GM21619 (cell line): ENCODE measurements around the gene IL1B.

Experiments used
- ATAC-seq: cut with Tn5 transposase; IDR thresholded peaks from one replicate; pipeline ENCODE4 v1.9.1; 2021; ENCODE audit not compliant: unreplicated experiment

IL1B gene

DNA sequence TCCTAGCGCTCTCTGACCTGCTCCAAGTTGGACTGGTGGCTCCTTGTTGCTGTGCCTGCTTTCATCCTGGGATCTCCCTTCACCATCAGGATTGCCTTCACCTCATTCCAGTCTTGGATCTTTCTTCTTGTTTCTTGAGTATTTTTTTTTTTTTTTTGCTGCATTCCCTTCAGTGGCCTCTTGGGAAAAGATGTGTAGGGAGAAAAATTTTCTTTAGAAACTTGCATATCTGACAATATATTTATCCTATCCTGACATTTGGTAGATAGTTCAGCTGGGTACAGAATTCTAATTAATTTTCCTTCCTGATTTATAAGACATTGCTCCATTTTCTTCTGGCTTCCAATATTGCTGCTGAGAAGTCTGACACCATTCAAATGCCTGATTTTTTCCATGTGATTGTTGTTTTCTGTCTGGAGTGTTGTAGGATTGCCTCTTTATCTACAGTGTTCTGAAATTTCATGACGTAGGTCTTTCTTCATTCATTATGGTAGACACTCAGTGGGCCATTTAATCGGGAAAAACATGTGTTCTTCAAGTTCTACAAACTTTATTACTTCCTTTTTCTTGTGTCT is 29.3 kb downstream of the IL1B start:
- no peak for ATAC-seq

DNA sequence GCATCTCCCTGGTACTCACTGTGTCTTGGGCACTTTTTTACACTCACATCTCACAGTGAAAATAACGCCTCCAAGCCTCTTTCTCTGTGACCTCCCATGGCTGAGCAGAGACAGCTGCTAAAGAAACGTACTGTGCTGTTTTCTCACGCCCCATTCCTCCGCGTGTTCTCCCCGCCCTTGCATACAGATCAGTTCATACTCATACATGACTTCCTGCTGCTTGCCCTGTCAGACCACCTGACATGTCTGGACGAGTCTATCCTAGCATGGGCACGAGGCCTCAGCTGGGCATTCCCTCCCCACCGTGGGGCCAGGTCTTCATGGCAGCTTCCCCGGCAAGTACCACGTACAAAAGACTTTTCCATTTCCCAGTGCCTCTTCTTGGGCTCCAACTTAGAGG is 31.0 kb downstream of the IL1B start:
- ATAC-seq = peak; percentile 50

DNA sequence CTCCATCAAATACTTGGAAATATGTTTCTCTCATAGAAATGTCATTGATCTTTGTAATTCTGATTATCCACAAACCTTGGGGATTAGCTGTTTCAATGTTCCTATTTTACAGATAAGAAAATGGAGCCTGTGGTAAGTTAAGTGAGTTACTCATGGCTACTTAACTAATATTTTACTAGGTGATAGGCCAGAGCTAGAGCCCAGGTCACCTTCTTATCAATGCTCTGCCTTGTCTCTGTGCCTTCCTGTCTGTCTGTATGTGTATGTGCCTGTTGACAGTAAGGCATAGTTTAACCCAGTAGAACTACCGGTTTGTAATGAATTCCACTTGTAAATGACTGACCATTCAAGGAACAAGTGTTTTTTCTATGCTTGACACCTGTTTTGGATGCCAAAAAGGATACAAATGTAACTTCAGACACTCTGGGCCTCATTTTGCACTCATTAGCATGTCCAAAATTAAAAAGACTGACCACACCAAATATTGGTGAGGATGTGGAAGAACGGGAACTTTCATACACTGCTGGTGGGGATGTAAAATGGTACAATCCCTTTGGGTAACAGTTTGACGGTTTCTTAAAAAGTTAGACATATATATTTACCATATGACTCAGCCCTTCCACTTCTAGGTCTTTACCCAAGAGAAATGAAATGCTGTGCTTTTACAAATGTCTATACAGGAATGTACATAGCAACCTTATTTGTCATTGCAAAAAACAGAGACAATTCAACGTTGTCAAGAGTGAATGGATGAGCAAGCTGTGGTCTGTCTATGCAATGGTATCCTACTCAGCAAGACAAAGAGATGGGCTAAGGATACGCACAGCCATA is 32.7 kb downstream of the IL1B start:
- ATAC-seq = peak; percentile 52

DNA sequence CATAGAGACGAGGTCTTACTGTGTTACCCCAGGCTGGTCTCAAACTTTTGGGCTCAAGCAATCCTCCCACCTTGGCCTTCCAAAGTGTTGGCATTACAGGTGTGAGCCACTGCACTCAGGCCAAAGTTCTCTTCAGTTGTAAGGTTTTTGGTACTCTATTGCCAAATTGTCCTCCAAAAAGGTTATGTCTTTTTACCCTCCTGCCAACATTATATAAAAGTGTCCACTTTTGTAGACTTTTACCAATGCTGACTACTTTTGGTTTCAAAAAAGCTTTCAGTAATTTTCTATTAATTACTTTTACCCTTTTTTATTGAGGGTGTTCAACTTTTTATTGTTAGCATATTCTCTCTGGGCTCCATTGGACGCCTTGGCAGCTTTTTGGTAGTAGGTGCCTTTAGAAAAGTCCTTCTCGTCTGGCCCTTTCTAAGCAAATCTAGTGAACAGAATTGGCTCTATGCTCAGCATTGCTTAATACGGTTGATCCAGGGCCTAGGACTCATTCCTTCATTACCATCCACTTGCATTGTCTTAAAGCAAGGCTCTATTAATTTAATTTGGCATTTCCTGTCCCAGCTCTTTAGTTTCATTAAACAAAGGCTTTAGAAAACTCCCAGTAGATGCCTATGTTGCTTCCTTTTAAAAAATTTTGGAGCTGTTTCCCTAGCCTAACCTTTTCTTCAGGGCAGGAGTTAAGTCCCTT is 35.5 kb downstream of the IL1B start:
- no peak for ATAC-seq

DNA sequence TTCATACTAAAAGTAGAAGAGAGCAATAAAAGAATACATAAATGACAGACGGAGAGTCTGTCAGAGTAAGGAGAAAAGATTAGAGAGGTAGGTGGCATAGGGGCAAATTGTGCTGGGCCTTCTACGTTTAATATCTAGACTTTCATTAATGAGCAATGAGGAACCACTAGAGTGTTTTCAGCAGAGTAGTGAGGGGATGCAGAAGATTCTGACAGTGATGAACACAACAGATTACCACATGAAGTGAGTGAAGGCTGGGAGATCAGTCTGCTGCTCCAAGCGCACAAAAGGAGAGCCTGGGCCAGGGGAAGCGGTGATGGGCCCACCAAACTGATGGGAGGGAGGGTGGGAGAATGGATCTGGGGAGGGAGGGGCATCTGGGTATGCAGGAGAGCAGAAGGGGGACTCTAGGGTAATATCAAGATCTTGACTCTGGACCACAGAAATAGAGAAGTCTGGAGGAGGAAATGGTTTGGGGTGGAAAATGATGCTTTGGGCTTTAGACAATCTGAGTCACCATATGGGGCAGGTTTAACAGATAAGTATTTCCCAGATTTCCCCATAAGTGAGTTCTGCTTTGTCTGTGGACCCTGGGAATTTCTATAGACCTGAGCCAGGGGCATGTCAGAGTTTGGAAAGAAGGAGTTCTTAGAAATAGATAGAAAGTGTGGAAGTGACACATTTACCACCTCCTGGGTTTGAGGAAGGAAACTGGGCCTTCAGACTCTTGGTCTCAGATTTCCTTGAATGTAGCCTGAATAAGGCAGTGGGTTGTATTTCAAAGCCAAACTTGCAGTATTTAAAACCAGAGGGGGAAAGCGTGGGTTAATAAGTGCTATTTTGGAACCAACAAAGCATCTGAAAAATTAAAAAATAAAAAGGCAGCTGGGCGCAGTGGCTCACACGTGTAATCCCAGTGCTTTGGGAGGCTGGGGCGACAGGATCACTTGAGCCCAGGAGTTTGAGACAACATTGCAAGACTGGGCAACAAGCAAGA is 37.3 kb downstream of the IL1B start:
- no peak for ATAC-seq

DNA sequence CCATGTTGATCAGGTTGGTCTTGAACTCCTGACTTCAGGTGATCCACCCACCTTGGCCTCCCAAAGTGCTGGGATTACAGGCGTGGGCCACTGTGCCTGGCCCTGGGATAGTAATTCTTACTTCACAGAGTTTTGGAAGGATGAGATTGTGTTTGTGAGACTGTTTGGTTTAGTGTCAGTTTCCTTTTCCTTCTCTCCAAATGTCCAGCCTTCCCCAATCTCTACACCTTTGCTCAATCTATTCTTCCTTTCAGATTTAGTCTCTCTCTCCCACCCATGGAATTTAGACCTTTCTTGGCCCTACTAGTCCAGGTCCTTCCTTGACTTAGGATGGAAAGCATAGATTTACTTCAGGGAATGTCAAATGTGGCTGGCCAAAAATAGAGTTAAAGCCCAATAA is 40.1 kb downstream of the IL1B start:
- ATAC-seq = no peak

DNA sequence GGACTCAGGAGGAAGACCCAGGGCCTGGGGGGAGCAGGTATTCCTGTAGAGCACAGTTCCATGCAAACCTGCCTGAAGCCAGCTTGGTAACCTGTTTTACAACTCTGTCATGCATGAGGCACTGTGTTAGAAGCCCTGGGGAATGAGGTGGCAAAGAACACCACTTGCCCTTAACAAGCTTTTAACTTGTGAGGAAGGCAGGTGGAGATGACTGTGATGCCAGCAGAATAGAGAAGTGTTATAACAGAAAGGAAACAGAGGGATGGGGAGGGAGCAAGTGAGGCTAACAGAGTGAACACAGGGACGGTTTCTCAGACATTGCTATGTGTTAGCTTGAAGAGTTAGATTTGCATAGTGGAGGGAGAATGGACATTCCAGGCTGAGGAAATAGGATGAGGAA is 40.8 kb downstream of the IL1B start:
- ATAC-seq = no peak

DNA sequence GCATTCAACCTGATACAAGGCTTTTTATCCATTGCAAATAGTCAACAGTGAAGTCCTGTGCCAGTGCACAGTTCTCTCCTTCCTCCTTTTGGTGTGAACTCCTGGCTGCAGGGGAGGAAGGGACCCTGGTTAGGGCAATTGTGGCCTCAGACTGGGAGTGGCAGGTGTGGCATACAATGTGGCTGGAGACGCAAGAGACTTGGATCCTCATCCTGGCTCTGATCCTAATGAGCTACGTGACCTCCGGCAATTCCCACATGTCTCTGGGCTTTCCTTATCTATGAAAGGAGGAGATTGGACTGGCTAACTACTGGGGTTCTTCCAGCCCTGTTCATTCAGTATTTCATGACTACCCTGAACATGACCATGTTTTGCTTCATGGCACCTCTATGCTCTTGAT is 41.7 kb downstream of the IL1B start:
- ATAC-seq = no peak

DNA sequence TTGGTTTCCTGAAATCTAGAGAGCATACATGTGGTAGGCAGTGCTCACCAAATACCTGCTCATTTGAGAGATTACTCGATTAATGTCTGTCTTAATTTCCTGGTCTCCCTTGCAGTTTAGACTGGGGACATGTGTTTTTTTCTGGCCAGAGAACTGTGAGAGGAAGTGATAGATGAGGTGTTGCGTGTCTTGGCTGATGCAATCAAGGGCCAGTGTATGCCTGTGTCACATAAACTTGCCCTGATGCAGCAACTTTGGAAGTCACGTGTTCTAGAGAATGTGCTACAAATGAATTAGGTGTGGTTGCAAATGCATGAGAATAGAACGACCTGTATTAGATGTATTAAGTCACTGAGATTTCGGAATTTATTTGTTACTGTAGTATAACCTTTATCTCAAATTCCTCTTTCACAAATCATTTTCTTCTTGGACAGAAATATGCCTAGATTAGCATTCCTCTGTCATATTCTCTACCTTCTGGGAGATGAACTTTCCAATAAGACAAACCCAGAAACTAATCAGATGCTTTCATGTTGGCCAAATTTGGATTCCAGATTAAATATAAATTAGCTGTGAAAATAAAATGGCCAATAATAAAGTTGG is 42.3 kb downstream of the IL1B start:
- ATAC-seq = peak; percentile 71

DNA sequence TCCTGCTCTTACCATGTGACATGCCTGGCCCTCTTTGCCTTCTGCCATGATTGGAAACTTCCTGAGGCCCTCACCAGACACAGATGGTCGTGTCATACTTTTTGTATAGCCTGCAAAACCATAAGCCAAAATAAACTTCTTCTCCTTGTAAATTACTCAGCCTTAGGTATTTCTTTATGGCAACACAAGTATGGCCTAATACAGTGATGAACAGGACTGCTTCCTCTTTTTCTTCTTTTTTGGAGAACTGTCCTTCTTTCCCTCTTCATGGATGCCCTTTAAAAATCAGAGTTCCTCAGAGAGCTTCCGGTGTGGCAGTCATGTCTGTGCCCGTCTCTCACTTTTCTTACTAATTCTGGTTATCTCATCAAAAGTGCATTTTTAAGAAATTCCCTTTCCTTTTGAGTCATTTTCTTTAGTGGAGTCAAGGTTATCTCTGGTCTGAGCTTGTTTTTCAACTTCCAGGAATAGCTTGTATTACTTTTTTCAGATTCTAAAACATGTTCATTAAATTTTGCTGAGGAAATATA is 43.1 kb downstream of the IL1B start:
- ATAC-seq = no peak

DNA sequence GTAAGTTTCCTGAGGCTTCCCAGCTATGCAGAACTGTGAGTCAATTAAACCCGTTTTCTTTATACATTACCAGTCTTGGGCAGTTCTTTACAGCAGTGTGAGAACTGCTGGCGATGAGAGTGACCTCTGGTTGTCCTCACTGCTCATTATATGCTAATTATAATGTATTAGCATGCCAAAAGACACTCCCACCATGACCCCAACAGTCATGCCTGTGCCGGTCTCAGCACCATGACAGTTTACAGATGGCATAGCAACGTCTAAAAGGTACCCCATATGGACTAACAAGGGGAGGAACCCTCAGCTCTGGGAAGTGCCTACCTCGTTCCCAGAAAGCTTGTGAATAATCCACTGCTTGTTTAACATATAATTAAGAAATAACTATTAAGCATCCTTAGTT is 44.2 kb downstream of the IL1B start:
- no peak for ATAC-seq

DNA sequence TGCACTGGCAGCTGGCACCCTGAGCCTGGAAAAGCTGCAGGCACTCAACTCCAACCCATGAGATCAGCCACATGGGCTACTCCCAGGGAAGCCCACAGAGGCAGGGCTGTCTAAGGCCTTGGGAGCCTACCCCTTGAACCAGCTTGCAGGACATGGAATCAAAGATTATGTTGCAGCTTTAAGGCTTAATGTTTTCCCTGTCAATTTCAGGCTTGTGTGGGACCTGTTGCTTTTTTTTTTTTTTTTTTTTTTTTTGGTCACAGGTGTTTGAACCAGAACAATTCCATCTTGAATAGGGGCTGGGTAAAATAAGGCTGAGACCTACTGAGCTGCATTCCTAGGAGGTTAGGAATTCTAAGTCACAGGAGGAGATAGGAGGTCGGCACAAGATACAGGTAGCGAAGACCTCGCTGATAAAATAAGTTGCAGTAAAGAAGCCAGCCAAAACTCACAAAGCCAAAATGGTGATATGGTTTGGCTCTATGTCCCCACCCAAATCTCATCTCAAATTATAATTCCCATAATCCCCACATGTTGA is 44.8 kb downstream of the IL1B start:
- no peak for ATAC-seq

DNA sequence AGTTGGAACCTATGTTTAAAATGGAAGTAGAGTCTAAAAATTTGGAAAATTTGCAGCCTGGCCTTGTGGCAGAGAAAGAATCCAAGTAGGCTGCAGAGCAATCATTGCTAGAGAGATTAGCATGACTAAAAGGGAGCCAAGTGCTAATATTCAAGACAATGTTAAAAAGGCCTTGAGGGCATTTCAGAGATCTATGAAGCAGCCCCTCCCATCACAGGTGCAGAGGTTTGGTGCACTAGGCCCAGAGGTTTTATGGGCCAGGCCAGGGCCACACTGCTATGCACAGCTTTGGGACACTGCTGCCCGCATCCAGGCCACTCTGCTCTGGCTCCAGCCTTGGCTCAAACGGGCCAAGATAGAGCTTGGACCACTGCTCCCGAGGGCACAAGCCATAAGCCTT is 45.6 kb downstream of the IL1B start:
- ATAC-seq = no peak

DNA sequence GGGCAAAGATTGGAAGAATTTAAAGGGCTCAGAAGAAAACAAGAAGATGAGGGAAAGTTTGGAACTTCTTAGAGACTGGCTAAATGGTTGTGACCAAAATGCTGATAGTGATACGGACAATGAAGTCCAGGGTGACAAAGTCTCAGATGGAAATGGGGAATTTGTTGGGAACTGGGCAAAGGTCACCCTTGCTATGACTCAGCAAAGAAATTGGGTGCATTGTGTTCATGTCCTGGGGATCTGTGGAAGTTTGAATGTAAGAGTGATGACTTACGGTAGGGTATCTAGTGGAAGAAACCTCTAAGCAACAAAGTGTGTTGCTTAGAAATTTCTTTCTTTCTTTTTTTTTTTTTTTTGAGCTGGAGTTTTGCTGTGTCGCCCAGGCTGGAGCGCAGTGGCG is 46.3 kb downstream of the IL1B start:
- ATAC-seq = no peak

DNA sequence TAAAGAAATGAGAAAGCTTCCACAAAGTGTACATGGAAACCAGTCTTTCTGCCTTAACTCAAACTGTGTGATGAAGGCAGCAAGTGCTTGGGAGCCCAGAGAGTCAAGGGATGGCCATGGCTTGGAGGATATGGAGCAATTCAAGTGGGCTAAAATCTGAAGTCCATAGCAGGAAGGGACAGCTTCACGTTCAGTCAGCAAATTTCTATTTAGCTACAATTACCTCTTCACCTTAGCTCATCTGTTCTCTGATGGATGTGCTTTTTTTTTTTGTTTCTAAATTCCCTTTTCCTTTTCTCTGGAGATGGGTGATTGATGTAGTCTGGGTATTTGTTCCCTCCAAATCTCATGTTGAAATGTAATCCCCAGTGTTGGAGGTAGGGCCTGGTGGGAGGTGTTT is 47.4 kb downstream of the IL1B start:
- ATAC-seq = no peak

DNA sequence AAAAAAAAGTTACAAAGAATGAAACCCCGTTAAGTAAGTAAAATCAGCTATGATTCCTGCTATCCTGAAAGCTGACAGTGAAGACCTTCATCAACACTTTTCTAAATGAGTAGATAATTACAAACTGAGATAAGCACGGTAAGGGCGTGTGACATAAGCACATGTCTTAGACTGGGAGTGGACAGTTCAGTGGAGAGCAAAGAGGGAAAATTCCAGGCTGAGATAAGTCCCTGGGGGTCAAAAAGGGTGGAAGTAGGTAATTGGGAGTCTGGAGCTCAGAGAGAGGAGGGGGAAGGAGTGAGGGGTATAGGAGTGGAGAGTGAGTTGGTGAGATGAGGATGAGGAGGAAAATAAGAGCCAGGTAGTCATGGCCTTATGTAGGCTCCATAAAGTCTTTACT is 47.9 kb downstream of the IL1B start:
- no peak for ATAC-seq

DNA sequence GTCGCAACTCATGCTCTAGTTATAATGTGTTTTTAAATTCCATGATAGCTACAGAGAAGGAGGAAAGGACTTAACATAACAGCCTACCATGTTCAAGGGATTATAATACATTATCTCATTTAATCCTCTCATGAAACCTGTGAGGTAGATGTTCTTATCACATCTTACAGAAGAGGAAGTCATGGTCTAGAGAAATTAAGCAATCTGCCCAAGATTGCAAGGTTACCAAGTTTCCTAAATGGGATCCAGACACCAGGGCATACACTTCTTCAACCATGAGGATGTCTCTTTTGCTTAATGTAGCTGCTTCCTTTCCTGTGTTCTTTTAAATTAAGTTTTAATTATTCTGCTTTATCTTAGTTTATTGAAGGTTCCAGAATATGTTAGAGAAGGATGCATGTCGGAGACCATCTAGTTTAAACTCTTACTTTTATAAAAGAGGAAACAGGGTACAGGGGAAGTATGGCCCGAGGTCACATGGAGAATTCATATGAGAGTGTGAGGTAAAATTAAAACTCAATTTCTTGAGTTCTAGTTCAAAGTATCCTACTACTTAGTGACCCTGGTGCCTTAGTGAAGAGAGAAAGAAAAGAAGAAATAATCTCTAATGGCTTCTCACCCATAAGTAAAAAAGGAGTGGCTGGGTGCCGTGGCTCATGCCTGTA is 48.7 kb downstream of the IL1B start:
- ATAC-seq = no peak

DNA sequence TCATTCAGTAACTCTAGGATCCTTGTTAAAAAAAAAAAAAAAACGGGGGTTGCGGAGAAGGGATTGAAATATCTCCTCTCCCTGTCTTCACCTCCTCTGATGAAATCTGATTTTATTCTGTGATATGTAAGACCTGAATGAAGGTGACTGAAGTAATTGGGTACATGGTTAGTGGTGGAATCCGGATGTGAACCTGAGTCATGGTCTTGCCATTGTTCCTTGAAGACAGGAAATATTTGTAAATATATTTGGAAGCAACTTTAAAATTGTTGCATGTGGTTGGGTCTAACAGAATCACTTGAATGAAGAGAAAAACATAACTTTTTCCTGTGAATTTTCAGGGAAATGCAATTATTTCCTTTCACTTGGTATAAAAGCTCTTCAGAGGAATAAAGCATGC is 49.3 kb downstream of the IL1B start:
- ATAC-seq = no peak
